22Rv1 (cell line): ENCODE results near the gene ZNF385B.

Experiments
- H3K27ac ChIP-seq: fragments of 450-650 bp; 2 replicates; pipeline ENCODE4 v1.5.1; 2017
- CTCF ChIP-seq: fragments of 450-650 bp; IDR thresholded peaks from 2 replicates; pipeline ENCODE4 v1.5.1; 2017; ENCODE audit warnings: mild to moderate bottlenecking
- ZFX ChIP-seq: fragments of 450-650 bp; IDR thresholded peaks from 2 replicates; pipeline ENCODE4 v1.6.1; 2017; ENCODE audit warnings: antibody characterized with exemption, borderline replicate concordance

Gene ZNF385B

GRCh38 chr2:179412112-179412511 is 449.3 kb downstream of the ZNF385B start:
- 0 out of 2 replicates have a peak overlapping the region, but pooled peaks have one; percentile 32 for H3K27ac ChIP-seq
- TF ChIP-seq ZFX (no peak), CTCF (no peak)

GRCh38 chr2:179410552-179411356 is 450.7 kb downstream of the ZNF385B start:
- H3K27ac ChIP-seq, result peak overlapping the region; percentile 32
- TF ChIP-seq ZFX (no peak), CTCF (peak; percentile 91)

GRCh38 chr2:179403624-179404023 is 457.8 kb downstream of the ZNF385B start:
- TF ChIP-seq CTCF (no peak), ZFX (no peak)
- no peak overlapping the region for H3K27ac ChIP-seq

- TF ChIP-seq CTCF, result no peak
- TF ChIP-seq ZFX, result no peak
- no peak overlapping the region for H3K27ac ChIP-seq
Observed at GRCh38 chr2:179393481-179393880, 467.9 kb downstream of the ZNF385B start.
